NCI-H748 (cell line): ENCODE data around the gene SIPA1L3.
A peak's percentile ranks its signal among the peaks of the same experiment; 100 is the strongest.

Source experiments
- DNase-seq: peaks from one replicate; lab custom pipeline; 2025; ENCODE audit not compliant: unreplicated experiment; lab: John Stamatoyannopoulos, UW

Gene SIPA1L3

DNA sequence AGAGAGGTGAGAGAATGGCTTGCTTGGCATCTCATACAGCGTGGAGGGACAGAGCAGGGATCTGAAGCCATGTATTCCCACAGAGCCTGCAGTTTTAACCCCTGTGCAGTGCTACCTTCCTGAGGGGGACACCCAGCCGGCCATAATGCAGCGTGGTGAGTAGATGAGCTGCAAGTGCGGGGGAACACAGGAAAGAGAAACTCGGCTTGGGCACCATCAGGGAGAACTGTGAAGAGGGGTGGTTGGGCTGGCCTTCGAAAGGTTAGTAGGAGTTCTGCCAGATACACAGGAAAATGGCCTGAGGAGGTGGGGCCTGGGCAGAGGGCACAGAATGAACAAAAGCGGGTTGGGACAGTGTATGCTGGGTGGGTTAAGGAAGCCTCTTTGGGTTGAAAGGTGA is 88.3 kb downstream of the SIPA1L3 start:
- DNase-seq: no peak

DNA sequence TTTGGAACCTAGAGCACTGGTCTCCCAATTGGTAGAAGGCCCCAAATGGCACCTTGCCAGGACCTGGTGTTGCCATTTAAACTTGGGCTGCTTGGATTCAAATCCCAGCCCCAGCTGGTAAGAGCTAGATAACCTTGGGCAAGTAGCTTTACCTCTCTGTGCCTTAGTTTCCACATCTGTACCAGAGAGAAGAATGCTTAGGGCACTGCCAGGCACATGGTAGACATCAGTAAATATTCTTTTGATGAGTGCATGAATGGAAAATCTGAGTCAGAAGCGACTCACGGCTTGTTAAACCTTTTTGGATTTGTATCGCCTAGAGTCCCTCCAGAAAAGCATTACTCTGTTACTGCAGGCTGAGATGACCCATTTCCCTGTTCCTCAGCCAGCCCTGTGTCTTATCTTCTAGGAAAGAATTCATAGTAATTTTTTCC is 90.9 kb downstream of the SIPA1L3 start:
- DNase-seq: no peak

DNA sequence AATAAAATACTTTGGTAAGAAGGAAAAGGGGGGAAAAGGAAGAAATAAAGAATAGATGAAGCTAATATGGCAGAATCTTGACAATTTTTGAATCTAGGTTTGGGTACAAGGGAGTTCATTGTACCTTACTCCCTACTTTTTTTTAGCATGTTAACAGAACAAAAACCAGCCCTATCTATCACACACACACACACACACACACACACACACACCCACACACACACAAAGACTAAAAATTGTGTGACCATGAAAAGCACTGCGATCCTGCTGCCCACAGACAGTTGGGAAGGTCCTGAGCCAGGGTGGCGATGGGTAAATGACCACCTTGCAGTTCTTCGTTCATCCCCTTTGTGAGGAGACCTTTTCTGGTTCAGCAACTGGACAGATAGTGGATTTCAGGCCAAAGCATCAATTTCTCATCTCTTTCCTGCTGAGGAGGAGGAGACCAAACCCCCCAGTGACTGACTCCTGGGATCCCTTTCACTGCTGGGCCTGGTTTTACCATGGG is 91.8 kb downstream of the SIPA1L3 start:
- DNase-seq: no peak

DNA sequence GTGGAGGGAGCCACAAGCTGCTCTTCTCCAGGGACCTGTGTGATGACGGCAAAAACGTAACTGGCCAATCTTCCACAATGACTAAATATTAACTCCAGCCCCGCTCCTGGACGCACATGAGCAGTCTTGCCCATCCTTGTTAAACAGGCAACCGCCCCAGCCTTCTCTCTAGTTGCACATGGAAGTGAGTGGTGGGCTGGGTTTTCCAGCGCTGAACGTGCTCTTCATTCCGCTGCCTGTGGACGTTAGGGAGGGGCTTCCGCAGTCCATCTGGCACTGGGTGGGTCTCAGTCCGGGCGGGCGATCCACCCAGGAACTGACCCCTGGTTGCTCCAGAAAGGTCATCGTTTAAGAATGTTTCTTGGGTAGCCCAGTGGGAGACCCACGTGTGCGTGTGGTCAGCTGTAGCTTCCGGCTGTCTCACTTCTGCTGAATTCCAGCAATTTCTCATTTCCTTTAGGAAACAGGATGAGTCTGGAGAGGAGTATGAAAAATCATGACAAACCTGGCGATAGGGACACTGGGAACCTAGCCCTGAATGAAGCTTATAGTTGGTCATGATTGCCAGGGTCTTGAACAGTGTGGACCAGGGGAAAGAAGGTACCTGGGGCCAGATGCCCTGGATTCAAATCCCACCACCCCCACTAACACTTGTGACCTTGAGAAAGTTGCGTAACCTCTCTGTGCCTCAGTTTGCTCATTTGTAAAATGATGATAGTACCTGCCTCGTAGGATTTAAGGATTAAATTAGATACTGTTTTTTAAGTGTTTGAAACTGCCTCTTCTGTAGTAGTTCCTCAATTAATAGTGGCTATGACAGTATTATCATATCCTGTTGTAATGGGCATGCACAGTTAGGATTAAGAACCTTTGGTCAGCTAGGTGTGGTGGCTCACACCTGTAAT is 92.6 kb downstream of the SIPA1L3 start:
- no peak for DNase-seq

DNA sequence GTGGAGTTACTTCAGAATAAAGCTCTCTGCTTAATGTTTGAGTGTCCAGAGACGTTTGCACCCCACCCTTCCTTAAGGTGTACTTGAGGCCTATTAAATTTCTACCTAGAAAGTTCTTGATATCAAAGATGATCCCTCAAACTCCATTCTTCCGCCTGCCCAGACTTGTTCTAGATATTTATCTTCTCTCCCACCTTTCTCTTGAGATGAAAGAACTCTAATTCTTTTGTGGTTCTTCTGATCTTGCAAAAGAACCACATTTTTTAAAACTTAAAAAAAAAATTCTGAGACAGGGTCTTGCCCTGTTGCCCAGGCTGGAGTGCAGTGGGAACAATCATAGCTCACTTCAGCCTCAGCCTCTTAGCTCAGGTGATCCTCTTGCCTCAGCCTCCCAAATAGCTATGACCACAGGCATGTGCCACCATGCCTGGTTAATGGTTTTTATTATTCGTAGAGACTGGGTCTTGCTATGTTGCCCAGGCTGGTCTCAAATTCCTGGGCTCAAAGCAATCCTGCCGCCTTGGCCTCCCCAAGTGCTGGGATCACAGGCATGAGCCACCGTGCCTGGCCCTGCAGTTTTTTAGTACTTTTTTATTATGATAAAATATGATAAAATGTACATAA is 94.3 kb downstream of the SIPA1L3 start:
- no peak for DNase-seq

DNA sequence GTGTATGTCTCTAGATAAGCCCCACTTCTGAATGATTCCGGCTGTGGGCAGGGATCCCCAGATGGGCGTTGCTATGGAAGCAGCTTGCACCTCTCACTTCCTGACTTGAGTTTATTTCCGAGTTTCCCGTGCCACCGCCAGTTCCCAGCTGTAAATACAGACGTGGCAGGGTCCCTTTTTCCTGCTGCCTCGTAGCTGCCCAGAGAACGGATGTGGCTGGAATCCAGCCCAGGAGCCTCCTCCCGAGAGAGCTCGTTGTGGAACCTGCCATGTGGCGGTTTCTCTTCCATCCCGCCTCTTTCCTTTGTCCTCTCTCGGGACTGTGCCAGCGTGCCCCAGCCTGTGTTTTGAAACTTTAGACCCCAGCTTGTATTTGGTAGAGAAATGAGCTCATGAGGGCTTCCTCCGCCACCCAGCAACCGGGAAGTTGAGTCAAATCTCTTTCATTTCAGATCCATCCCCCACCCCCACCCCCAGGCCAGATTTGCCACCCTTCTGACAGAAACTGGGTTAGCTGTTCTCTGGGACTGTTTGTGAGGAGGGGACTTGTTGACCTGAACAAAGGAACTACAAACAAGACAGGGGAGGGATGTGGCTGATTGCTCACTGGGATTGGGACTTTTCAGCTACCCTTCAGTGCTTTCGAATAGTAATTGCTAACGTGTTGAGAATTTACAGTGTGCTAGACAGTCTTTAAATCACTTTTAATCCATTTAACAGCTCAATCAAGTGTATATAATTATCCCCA is 96.6 kb downstream of the SIPA1L3 start:
- peak; percentile 91 for DNase-seq

DNA sequence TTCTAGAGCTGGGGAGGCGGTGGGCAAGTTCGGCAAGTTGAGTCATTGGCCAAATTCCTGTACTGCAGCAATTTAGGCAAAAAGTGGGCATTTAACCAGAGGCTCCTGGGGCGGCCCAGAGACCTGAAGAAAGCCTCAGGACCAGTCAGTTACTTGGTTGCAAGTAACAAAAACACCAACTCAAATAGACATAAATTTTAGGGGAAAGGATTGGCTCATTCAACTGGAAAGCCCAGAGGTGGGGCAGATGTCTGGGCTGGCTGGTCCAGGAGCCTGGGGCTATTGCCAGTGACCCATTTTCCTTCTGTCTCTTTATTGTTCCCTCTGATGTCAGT is 97.1 kb downstream of the SIPA1L3 start:
- no peak for DNase-seq

DNA sequence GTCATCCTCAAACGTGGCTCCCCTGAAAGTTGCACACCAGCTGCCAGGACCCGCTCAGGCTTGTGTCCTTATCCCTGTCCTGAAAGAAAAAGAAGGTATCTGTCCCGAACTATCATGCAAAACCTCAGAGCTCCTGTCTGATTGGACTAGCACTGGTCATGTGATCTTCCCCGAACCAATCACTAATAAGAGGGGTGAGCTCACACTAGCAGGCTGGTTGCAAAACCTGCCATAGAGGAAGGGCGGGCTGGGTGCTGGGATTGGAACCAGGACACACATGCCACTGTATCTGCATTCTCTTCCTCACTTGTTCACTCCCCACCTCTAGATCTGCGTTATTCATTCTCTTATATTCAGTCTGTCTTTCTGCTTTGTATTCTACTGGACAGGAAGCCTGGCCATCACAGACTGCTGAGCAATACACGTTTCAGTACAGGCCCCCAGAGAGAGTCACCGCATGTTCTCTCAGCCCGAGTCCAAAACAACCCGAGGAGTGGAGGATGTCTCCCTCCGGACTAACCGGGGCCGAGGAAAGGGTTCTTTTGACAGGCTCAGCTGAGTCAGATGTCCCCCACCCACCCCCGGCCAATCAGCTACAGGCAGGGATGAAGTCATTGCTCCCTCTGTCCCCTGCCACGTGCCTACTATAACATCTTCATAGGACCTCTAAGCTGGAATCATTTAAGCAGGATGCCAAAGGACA is 97.7 kb downstream of the SIPA1L3 start:
- DNase-seq: peak; percentile 35

DNA sequence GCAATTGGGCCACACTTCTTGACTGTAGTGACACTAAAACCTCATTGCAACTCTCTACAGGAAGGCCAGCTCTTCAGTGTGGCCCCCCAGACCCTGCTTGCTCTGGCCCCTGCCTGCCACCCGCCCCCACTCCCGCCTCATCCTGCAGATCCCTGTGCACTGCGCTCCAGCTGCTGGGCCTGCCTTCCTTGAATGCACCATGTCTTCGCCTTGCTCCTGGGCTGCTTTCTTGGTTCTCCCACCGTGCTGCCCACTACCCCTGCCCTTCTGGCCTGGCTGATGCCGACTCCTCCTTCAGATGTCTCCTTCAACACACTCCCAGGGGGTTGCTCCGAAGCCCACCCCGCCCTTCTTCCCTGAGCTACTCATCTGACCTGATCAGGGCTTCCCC is 98.2 kb downstream of the SIPA1L3 start:
- DNase-seq: no peak

DNA sequence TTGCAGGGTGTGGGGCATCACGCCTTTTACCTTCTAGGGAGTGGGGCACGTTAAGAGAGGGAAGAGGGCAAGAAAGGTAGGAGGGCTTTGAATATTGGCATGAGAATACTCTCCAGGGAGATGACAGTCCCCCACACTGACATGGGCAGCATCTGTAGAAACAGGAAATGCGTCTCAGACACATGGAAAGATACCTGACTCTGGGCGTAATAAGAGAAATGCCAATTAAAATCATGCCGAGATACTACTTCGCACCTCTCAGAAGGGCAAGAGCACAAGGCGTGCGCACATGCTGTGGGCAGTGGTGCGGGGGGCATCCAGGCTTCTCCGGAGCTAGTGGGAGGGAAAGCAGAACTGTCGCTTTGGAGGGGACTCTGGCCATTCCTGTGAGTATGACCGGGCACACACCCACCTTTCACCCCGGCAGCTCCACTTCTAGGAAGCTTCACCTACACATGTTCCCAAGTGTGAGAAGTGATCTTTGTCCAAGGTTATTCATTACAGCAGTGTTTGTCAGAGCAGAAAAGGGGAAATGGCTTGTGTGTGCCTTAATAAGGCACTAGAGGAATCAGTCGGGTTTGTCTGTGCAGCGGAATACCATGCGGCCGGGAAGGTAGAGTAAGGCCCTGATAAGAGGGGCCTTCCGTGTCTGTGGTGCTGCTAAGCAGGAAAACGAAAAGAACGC is 99.5 kb downstream of the SIPA1L3 start:
- no peak for DNase-seq

DNA sequence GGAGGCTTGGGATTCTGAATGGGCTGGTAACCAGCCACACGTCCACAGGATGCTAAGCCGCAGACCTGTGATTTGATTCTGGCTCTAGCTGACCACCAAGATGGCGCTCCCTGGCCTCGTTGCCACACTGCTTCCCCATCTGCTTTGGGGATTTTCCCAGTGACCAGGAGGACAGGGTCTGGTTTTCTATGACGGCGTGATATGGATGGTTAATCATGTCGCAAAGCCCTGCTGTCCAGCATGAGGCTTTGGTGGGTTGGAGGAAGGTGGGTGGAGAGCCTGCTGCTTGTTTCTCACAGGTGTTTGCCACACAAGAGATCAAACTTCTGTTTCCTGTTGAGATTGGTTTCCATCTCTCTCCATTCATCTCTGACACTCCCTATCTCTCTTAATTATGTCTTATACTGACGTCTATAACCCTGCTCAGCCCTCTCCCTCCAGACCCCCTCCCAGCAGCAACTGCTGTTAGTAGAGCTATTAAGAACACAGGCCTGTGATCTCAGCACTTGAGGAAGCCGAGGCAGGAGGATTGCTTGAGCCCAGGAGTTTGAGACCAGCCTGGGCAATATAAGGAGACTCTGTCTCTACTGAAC is 102.7 kb downstream of the SIPA1L3 start:
- no peak for DNase-seq

DNA sequence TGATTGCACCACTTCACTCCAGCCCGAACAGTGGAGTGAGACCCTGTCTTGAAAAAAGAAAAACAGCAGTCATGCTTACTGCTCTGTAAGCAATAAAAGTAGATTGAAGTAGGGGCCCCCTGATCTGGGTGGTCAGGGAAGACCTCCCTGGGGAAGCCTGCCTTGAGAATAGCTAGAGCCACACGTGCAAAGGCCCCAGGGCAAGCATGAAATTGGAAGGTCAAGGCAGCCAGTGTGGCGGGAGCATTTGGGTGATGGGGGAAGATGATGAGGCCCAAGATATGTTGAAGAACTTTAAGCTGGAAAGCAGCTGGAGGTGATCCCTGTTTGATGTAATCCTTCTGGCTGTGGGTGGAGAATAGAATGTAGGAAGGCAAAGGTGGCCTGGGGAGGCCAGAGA is 104.4 kb downstream of the SIPA1L3 start:
- DNase-seq: no peak

DNA sequence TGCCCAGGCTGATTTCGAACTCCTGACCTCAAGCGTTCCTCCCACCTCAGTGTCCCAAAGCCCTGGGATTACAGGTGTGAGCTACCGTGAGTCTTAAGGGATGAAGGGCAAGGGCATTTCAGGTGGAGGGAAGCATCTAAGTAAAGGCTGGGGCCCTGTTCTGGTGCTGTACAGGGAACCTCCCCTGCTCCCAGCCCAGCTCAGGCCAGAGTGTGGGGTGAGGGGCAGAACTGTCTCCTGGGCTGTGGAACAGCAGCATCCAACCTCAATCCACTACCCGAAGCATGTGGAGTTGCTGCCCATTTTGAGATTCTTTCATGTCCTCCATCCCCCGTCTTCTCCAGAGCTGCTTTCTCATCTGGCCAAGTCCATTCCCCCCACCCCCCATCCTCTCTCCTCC is 105.3 kb downstream of the SIPA1L3 start:
- DNase-seq: no peak

DNA sequence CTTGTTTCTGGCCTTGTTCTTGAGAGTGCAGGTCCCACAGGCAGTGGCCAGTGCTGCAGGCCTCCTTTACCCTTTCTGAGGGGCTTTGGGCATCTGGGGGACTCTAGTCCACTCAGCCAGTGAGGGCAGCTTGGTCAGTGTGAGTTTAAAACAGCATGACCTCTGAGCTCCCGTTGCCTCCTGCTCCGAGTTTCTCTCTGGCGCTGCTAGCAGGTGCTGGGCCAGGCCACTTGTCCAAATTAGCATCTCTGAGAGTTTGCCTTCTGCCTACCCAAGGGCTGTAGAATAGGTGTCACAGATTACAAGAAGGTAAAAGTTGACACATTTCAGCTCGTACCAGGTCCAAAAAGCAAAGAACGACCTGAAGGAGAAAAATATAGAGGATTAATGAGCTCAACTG is 105.9 kb downstream of the SIPA1L3 start:
- DNase-seq: no peak

DNA sequence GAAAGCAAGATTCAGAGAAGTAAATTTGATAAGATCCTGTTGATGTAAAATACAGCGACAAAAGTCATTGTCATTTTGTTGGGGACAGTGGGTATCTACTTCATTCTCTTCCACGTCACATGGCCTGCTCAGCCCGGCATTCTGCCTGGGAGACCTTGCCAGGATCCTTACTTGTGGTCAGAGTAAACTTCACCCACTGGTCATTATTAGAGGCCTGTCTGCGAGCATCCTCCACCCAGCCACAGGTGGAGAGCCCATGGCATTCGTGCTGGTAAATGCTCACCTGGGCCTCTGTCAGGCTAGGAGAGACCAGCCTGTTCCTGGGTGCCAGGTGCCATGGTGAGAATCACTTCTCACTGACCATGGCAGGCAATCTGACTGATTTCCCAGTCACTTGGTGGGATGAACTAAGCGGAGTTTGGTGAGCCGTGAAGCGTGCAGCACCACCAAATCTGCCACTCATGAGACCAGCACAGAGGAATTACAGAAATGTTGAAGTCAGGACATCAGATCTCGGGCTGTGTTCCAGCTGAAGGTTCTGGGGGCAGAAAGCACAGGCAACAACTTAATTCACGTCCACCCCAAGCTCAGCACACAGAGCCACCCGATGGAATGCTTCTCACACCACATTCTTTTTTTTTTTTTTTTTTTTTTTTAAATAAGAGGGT is 107.0 kb downstream of the SIPA1L3 start:
- DNase-seq: no peak

DNA sequence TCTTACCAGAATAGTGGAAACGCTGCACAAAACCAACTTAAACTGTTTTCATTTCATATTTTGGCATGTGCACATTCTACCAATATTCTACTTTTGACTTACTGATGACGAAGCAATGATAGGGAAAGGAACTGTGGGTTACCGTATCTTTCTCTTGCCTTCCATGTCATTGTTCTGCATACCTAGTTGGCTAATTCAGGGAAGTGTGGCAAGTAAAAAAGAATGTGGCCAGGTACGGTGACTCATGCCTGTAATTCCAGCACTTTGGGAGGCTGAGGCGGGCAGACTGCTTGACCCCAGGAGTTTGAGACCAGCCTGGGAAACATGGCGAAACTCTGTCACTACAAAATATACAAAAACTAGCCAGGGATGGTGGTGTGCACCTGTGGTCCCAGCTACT is 108.2 kb downstream of the SIPA1L3 start:
- no peak for DNase-seq

DNA sequence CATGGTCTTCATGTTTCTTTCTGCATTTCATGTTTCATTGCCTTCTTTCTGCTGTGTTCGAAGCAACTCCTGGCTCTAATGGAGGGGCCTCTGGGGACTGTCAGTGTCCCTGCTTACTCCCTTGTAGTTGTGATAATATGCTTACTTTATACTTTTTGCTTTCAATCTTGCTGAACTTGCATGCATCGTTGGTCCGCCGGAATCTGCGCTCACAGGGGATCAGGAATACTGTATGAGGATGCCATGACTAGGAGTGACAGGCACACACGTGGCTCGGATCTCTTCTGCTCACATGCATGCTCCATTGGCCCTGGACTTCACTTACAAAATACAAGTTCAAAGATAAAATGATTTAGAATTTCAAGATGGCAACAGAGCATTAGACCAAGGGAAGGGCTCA is 108.8 kb downstream of the SIPA1L3 start:
- DNase-seq: no peak

DNA sequence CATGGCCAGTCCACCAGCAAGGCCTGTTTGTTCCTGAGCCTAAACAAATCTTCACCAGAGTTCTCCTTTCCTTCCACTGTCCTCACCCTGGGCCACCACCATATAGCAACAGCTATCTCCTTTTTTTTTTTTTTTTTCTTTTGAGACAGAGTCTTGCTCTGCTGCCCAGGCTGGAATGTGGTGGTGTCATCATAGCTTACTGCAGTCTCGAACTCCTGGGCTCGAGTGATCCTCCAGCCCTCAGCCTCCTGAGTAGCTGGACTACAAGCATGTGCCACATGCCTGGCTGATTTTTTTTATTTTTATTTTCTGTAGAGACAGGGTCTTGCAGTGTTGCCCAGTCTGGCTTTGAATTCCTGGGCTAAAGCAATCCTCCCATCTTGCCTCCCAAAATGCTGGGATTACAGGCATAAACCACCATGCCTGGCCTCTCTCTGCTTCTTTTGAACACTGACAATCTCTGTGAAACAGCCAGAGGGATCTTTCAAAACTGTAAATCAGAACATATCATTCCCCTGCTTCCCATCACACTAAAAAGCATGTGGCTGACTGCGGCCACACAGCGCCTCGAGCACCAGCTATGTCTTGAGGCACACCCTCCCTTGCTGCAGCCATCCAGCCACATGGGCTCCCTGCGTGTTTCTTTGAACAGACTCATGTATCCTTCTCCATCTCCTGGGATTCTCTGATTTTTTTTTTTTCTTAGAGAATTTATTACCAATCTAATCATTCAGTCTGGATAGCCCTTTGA is 110.6 kb downstream of the SIPA1L3 start:
- no peak for DNase-seq
